GM21528 (cell line): ENCODE measurements around the gene ZNF618.

Experiments
- ATAC-seq: cut with Tn5 transposase; IDR thresholded peaks from one replicate; pipeline ENCODE4 v1.9.1; 2021; ENCODE audit warnings: mild to moderate bottlenecking, moderate library complexity; ENCODE audit not compliant: unreplicated experiment, low FRiP score

ZNF618 gene

DNA sequence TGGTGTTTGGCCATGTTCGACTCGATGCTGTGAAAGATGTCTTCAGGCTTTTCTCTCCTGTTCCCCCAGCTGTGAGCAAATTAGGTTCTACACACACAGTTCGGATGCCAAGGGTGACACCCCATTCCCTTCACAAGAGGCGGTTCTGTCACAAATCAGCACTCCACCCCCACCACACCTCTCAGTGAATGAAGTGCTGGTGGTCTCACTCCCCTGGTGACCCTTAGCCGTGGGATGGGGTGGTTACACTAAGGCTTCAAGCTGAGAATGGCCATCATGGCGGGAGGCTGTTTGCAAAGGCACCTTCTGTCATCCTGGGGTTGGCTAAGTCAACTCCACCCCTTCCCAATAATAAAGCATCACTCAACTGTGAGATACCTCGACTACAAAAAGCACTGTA, 175.6 kb downstream of the ZNF618 start:
- ATAC-seq = no peak

- ATAC-seq = no peak
Measured at GRCh38 chr9:114053246-114054005, 177.3 kb downstream of the ZNF618 start.

GRCh38 chr9:114054191-114054690, 178.1 kb downstream of the ZNF618 start:
- ATAC-seq = no peak

GRCh38 chr9:114055061-114055460, 179.0 kb downstream of the ZNF618 start:
- no peak for ATAC-seq

GRCh38 chr9:114055894-114056293, 179.8 kb downstream of the ZNF618 start:
- ATAC-seq = no peak

GRCh38 chr9:114056527-114056926, 180.4 kb downstream of the ZNF618 start:
- ATAC-seq = no peak

DNA sequence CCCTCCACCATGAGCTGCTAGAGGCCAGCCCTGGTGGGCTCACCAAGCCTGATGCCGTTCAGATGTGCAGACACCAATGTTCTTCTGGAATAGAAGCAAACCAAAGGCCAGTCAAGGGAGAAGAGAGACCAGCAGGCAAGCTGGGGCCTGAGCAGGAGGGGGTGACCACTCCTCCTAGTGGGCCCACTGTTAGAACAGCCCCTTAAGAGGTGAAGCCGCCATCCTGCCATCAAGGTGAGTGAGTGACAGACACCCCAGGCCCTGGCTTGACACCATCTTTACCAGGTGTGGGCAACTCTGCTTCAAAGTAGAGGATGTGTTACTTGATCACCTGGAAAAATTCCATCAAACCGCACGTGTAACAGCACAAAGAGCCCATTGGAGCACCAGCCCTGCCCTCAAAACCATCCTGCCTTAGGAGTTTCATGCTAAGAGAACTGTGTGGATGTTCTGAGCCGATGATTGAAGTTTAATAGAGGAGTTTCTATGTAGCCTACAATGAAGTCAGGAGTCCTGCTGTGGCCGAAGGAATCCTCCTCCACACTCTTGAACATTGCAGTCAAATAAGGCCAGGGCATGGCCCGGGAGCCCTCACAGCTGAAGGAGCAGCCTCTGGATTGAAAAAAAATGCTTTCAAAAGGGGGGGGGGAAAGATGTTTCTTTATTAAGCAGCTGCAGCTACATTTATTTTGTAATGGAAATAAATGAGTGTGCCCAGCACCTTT, 181.2 kb downstream of the ZNF618 start:
- no peak for ATAC-seq

- ATAC-seq = no peak
Measured at GRCh38 chr9:114058688-114059046, 182.6 kb downstream of the ZNF618 start.

DNA sequence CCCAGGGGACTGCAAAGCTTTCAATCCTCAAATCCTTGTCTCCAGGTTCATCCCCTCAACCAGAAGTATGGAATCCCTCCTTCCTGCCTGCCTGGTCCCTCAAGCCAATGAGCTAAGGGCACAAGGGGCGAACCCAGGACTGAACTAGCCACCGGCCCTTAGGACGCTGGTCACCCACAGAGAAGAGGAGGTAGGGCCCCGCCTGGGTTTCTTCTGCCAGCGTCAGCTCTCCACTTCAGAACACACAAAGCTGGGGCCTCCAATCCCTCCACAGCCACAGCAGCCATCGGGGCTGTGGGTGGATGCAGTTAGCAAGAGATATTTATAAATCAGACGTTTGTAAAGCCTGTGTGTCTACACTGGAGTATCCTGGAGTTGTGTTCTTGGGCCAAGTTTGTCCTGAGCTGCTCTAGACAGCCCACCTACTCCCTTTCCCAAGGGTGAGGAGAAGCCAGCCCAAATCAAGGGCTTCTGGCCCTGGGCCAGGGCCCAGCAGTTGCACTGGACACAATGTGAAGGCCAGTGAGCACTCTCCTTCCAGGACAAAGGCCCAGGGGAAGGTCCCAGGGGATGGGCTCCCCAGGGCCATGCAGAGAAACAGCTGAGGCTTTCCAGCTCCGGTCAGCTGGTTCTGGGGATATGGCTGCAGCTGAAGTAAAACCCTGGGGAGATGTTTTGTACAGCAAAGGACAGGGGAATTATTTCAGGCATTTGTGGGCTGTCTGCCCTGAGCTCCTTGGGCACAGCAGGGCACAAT, 183.1 kb downstream of the ZNF618 start:
- no peak for ATAC-seq

DNA sequence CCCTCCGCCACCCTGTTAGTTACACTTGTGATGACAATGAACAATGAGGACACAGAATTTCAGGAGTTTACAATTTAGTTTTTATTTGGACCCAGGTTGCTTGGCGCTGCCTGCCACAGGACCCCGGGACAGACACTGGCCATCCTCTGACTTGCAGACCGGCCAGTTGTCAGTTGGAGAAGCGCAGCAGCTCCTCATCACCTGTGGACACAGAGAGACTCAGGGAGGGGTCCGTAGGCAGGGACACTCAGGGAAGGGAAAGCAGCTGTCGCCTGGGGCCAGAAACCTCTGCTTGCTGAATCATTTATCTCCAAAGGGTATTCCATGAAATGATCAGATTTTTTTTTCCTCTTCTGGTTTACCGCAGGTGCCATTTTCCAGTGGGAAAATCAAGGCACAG, 184.0 kb downstream of the ZNF618 start:
- ATAC-seq = no peak

GRCh38 chr9:114060711-114061110, 184.6 kb downstream of the ZNF618 start:
- ATAC-seq = no peak

DNA sequence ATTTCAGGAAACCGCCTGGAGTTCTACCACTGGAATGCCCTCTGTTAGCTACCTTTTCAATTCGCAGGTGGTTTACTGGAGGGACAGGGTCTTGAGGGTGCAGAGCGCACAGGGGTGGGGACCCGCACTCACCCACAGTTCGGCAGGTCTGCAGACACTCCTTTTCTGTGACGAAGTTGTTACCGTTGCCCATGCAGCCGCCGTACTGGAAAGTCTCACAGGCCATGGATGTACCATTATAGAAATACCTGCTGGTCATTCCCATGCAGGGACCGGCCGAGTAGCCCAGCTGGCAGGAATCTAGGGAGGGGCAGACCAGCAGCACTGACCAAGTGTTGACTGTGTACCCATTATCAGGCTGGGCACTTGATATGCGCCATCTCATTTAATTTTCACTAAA, 185.2 kb downstream of the ZNF618 start:
- no peak for ATAC-seq

GRCh38 chr9:114061830-114062474, 185.8 kb downstream of the ZNF618 start:
- no peak for ATAC-seq

- no peak for ATAC-seq
Measured at GRCh38 chr9:114065304-114065703, 189.2 kb downstream of the ZNF618 start.

- ATAC-seq = no peak
Measured at GRCh38 chr9:114069476-114070187, 193.5 kb downstream of the ZNF618 start.

DNA sequence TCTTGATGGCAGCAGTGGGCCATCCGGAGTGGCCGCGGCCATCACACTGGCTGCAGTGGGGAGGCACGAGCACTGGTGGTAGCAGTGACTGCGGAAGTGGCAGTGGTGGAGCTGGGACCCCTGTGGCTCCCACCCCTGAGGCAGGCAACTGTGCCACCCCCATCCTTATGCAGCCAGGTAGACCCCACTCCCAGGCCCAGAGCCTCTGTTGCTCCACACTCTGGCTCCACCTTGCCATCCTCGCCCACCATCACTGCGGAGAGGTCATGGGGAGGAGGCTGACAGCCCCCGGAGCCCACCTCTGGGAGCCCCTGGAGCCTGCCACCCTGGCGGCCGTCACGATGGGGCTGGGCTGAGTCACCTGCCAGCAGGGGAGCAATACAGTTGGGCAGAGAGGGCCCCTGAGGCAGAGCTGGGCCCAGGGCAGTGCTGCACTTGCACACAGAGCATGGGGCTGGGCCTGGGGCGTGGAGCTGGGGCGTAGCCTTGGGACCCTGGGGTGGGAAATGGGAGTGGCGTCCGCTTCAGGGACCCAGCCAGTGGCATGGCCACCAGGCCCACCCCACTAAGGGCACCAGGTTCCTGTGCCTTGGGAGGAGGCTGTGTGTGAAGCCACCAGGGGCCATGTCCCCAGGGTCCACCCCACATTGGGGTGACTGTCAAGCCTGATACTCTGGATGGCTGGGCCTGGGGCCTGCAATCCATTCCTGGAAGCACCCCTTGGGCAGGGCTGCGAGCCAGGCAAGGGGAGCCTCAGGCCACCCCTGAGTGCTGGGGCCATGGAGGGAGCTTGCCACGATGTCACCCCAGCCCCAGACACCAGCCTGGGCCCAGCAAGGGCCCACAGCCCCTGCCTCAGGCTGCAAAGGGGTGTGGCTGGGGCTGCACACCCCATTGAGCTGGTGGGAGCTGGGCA, 194.3 kb downstream of the ZNF618 start:
- ATAC-seq = no peak

- no peak for ATAC-seq
Measured at GRCh38 chr9:114071197-114071795, 195.2 kb downstream of the ZNF618 start.
